ENCODE results near the gene ABCC1. TPM values are rescaled to one million over a fixed set of nuclear protein-coding genes. Genes with fewer than 3 reads are reported as not detected.

ABCC1 gene
- total RNA-seq, 1 experiment from 2014 or later = 23.6 TPM

DNA sequence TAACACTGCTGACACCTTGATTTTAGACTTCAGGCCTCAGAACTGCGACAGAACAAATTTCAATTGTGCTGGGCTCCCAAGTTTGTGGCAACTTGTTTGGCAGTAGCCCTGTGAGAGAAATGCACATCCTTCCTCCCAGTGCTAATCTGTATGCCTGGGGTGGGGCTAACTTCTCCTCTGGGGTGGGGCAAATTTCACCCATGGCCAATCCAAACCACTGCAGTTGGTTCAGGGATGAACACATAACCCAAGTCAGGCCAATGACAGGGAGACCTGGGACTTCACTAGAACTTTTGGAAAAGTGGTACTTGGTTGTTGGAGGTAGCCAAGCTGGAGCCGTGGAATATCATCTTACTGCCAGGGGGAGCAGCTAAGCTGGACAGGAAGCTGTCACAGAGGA lies 217.5 kb downstream of the ABCC1 start:
- no peak overlapping the region for H3K4me2 ChIP-seq (ENCODE audit: low read depth, low read length, poor library complexity, severe bottlenecking)
- H3K79me2 ChIP-seq (ENCODE audit: low read length) = no peaks in the 10 kb centered on the region
- no peak overlapping the region for H2AFZ ChIP-seq (ENCODE audit: low read length)
- no peak overlapping the region for H3K4me3 ChIP-seq (ENCODE audit: low read length)
- no peaks in the 10 kb centered on the region for H3K27me3 ChIP-seq (ENCODE audit: low read length)
- no peaks in the 10 kb centered on the region for H3K9me3 ChIP-seq (ENCODE audit: low read length)
- no peak overlapping the region for H3K27ac ChIP-seq (ENCODE audit: low read length)
- H3K4me1 ChIP-seq (ENCODE audit: low read length) = no peaks in the 10 kb centered on the region
- no peaks in the 10 kb centered on the region for H3K9me2 ChIP-seq (replicated peaks; ENCODE audit: insufficient read depth, low read length)
- no peak overlapping the region for H3K9ac ChIP-seq (ENCODE audit: low read length)
- DNase-seq = no peak
- no peaks in the 10 kb centered on the region for H4K20me1 ChIP-seq (ENCODE audit: insufficient read depth, low read depth, low read length)
- H3K36me3 ChIP-seq (ENCODE audit: insufficient read depth, low read length) = no peaks in the 10 kb centered on the region

- Histone ChIP-seq H3K9me3 (ENCODE audit: low read length) (no peaks in the 10 kb centered on the region), H3K36me3 (ENCODE audit: insufficient read depth, low read length) (no peaks in the 10 kb centered on the region), H3K27ac (ENCODE audit: low read length) (no peak overlapping the region), H4K20me1 (ENCODE audit: insufficient read depth, low read depth, low read length) (no peaks in the 10 kb centered on the region), H3K9me2 (replicated peaks; ENCODE audit: insufficient read depth, low read length) (no peaks in the 10 kb centered on the region), H2AFZ (ENCODE audit: low read length) (no peak overlapping the region), H3K4me3 (ENCODE audit: low read length) (no peak overlapping the region), H3K27me3 (ENCODE audit: low read length) (no peaks in the 10 kb centered on the region), H3K4me1 (ENCODE audit: low read length) (no peaks in the 10 kb centered on the region), H3K4me2 (ENCODE audit: low read depth, low read length, poor library complexity, severe bottlenecking) (no peak overlapping the region), H3K9ac (ENCODE audit: low read length) (no peak overlapping the region), H3K79me2 (ENCODE audit: low read length) (no peaks in the 10 kb centered on the region)
- DNase-seq = no peak
Observed at GRCh38 chr16:16167927-16168326, 218.5 kb downstream of the ABCC1 start.

DNA sequence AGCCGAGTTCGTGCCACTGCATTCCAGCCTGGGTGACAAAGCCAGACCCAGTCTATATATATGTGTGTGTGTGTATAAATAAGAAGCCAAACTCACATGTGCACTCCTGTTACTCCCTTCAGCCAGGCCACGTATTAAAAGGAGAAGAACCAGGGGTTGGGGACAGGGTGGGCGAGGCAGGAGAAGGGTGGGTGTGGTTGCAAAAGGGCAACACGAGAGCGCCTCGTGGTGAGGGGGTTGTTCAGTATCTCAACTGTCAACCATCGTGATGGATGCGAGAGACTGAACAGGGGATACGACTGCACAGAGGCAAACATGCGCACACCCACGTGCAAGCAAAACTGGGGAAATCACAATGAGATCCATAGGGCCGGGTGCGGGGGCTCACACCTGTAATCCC lies 219.0 kb downstream of the ABCC1 start:
- no peaks in the 10 kb centered on the region for H3K27me3 ChIP-seq (ENCODE audit: low read length)
- DNase-seq = no peak
- H3K4me3 ChIP-seq (ENCODE audit: low read length) = no peak overlapping the region
- no peaks in the 10 kb centered on the region for H3K79me2 ChIP-seq (ENCODE audit: low read length)
- no peaks in the 10 kb centered on the region for H3K9me2 ChIP-seq (replicated peaks; ENCODE audit: insufficient read depth, low read length)
- H4K20me1 ChIP-seq (ENCODE audit: insufficient read depth, low read depth, low read length) = no peaks in the 10 kb centered on the region
- H3K36me3 ChIP-seq (ENCODE audit: insufficient read depth, low read length) = no peaks in the 10 kb centered on the region
- H3K9me3 ChIP-seq (ENCODE audit: low read length) = no peaks in the 10 kb centered on the region
- no peak overlapping the region for H2AFZ ChIP-seq (ENCODE audit: low read length)
- no peaks in the 10 kb centered on the region for H3K4me1 ChIP-seq (ENCODE audit: low read length)
- no peak overlapping the region for H3K9ac ChIP-seq (ENCODE audit: low read length)
- no peak overlapping the region for H3K4me2 ChIP-seq (ENCODE audit: low read depth, low read length, poor library complexity, severe bottlenecking)
- no peak overlapping the region for H3K27ac ChIP-seq (ENCODE audit: low read length)

DNA sequence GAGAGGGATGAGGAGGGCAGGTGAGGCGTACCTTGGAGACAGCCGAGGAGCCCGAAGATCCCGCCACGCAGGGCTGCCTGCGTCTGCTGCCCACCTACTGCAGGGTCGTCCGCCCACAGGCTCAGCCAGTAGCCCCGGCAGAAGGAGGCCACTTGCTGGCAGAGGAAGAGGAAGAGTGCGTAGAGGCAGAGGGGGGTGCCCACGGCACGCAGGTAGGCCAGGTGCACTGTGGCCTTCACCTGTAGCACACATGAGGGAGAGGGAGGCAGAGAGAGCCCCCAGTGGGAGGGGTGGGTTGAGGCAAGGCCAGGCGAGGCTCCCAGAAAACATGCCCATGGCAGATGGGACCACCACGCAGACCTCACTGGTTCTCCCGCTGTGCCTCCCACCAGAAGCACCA lies 220.2 kb downstream of the ABCC1 start:
- no peak for DNase-seq
- Histone ChIP-seq H3K27me3 (ENCODE audit: low read length) (no peaks in the 10 kb centered on the region), H3K4me2 (ENCODE audit: low read depth, low read length, poor library complexity, severe bottlenecking) (no peak overlapping the region), H4K20me1 (ENCODE audit: insufficient read depth, low read depth, low read length) (no peaks in the 10 kb centered on the region), H2AFZ (ENCODE audit: low read length) (no peak overlapping the region), H3K36me3 (ENCODE audit: insufficient read depth, low read length) (no peaks in the 10 kb centered on the region), H3K27ac (ENCODE audit: low read length) (no peak overlapping the region), H3K9me2 (replicated peaks; ENCODE audit: insufficient read depth, low read length) (no peaks in the 10 kb centered on the region), H3K9me3 (ENCODE audit: low read length) (no peaks in the 10 kb centered on the region), H3K79me2 (ENCODE audit: low read length) (no peaks in the 10 kb centered on the region), H3K4me3 (ENCODE audit: low read length) (no peak overlapping the region), H3K9ac (ENCODE audit: low read length) (no peak overlapping the region), H3K4me1 (ENCODE audit: low read length) (no peaks in the 10 kb centered on the region)

DNA sequence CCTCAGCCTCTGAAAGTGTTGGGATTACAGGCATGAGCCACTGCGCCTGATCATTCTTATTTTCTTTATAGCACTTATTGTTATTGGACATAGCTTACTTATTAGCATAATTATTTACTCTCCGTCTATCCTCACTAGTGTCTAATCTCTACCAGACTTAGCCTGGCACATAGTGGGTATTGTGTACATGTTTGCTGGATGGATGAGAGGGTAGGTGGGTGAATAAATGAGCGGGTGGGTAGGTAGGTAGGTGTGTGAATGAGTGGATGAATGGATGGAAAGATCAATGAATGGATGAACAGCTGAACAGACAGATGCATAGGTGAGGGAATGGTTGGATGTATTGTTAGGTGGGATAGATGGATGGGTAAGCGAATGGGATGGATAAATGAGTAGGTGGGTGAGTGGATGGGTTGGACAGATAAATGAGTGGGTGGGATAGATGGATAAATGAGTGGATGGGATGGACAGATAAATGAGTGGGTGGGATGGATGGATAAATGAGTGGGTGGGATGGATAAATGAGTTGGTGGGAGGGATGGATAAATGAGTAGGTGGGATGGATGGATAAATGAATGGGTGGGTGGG lies 222.0 kb downstream of the ABCC1 start:
- no peak for DNase-seq

GRCh38 chr16:16172991-16173390 lies 223.6 kb downstream of the ABCC1 start:
- Histone ChIP-seq H3K27ac (ENCODE audit: low read length) (no peak overlapping the region), H3K9me2 (replicated peaks; ENCODE audit: insufficient read depth, low read length) (no peaks in the 10 kb centered on the region), H2AFZ (ENCODE audit: low read length) (no peak overlapping the region), H3K9me3 (ENCODE audit: low read length) (no peaks in the 10 kb centered on the region), H3K4me2 (ENCODE audit: low read depth, low read length, poor library complexity, severe bottlenecking) (no peak overlapping the region), H3K4me3 (ENCODE audit: low read length) (no peak overlapping the region), H3K36me3 (ENCODE audit: insufficient read depth, low read length) (no peaks in the 10 kb centered on the region), H3K79me2 (ENCODE audit: low read length) (no peaks in the 10 kb centered on the region), H3K27me3 (ENCODE audit: low read length) (no peaks in the 10 kb centered on the region), H4K20me1 (ENCODE audit: insufficient read depth, low read depth, low read length) (no peaks in the 10 kb centered on the region), H3K4me1 (ENCODE audit: low read length) (no peaks in the 10 kb centered on the region), H3K9ac (ENCODE audit: low read length) (no peak overlapping the region)
- no peak for DNase-seq

More for the DNA sequence above, 222.0 kb downstream of the ABCC1 start:
- Histone ChIP-seq H3K36me3 (ENCODE audit: insufficient read depth, low read length) (no peaks in the 10 kb centered on the region), H3K4me2 (ENCODE audit: low read depth, low read length, poor library complexity, severe bottlenecking) (no peak overlapping the region), H3K9me2 (replicated peaks; ENCODE audit: insufficient read depth, low read length) (no peaks in the 10 kb centered on the region), H3K9ac (ENCODE audit: low read length) (no peak overlapping the region), H4K20me1 (ENCODE audit: insufficient read depth, low read depth, low read length) (no peaks in the 10 kb centered on the region), H3K4me3 (ENCODE audit: low read length) (no peak overlapping the region), H3K27ac (ENCODE audit: low read length) (no peak overlapping the region), H3K27me3 (ENCODE audit: low read length) (no peaks in the 10 kb centered on the region), H3K4me1 (ENCODE audit: low read length) (no peaks in the 10 kb centered on the region), H3K79me2 (ENCODE audit: low read length) (no peaks in the 10 kb centered on the region), H3K9me3 (ENCODE audit: low read length) (no peaks in the 10 kb centered on the region), H2AFZ (ENCODE audit: low read length) (no peak overlapping the region)

DNA sequence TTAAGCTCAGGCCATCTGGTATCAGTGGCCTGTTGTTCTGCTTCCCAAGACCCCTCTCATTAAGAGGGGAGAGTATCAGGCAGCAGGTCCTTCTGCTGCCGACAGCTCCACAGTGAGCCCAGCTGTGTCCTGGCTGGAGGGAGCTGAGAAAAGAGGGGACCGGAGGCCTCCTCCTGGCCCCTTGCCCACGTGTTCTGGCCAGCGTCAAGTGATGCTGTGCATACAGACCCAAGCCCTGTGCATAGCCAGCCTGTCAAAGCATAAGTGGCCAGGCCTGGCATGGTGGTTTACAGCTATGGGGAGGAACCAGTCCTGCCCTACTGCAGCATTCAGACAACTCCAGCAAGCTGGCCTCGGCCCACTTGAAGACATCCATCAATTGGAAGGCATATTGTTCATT lies 225.9 kb downstream of the ABCC1 start:
- H3K9me3 ChIP-seq (ENCODE audit: low read length) = no peaks in the 10 kb centered on the region
- no peaks in the 10 kb centered on the region for H3K36me3 ChIP-seq (ENCODE audit: insufficient read depth, low read length)
- H3K4me2 ChIP-seq (ENCODE audit: low read depth, low read length, poor library complexity, severe bottlenecking) = no peak overlapping the region
- no peak overlapping the region for H2AFZ ChIP-seq (ENCODE audit: low read length)
- H3K79me2 ChIP-seq (ENCODE audit: low read length) = no peaks in the 10 kb centered on the region
- no peak overlapping the region for H3K4me3 ChIP-seq (ENCODE audit: low read length)
- DNase-seq = no peak
- H3K4me1 ChIP-seq (ENCODE audit: low read length) = no peaks in the 10 kb centered on the region
- H3K9me2 ChIP-seq (replicated peaks; ENCODE audit: insufficient read depth, low read length) = no peaks in the 10 kb centered on the region
- no peak overlapping the region for H3K27ac ChIP-seq (ENCODE audit: low read length)
- H3K27me3 ChIP-seq (ENCODE audit: low read length) = no peaks in the 10 kb centered on the region
- H4K20me1 ChIP-seq (ENCODE audit: insufficient read depth, low read depth, low read length) = no peaks in the 10 kb centered on the region
- no peak overlapping the region for H3K9ac ChIP-seq (ENCODE audit: low read length)

DNA sequence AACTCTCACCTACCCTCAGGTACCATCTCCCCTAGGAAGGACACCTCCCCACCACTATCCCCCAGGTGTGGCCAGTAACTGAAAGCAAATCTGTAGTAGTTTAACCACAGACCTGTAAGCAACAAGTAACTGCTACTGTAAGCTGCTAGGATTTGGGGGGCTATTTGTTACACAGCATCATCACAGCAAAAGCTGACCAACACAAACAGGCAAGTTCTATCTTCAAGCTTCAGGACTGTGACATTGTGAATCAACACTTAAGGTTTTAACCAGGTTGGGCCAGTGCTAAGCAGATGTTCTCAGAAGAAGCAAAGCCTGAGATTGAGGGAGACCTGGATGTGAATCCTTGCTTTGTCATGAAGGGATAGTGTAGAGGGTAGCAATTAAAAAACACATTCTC lies 226.9 kb downstream of the ABCC1 start:
- H3K4me1 ChIP-seq (ENCODE audit: low read length) = no peaks in the 10 kb centered on the region
- H3K4me2 ChIP-seq (ENCODE audit: low read depth, low read length, poor library complexity, severe bottlenecking) = no peak overlapping the region
- H3K36me3 ChIP-seq (ENCODE audit: insufficient read depth, low read length) = no peaks in the 10 kb centered on the region
- DNase-seq = no peak
- H3K27me3 ChIP-seq (ENCODE audit: low read length) = no peaks in the 10 kb centered on the region
- H2AFZ ChIP-seq (ENCODE audit: low read length) = no peak overlapping the region
- no peak overlapping the region for H3K9ac ChIP-seq (ENCODE audit: low read length)
- no peaks in the 10 kb centered on the region for H3K79me2 ChIP-seq (ENCODE audit: low read length)
- H3K9me2 ChIP-seq (replicated peaks; ENCODE audit: insufficient read depth, low read length) = no peaks in the 10 kb centered on the region
- H3K27ac ChIP-seq (ENCODE audit: low read length) = no peak overlapping the region
- no peaks in the 10 kb centered on the region for H4K20me1 ChIP-seq (ENCODE audit: insufficient read depth, low read depth, low read length)
- no peak overlapping the region for H3K4me3 ChIP-seq (ENCODE audit: low read length)
- no peaks in the 10 kb centered on the region for H3K9me3 ChIP-seq (ENCODE audit: low read length)

All from Karpas-422 (cell line).